ENCODE measurements around the gene LRRFIP2. TPM values are rescaled to one million over a fixed set of nuclear protein-coding genes. Genes with fewer than 3 reads are reported as not detected.

LRRFIP2 gene
- total and polyA plus RNA-seq, 2 donors (not counting 1 experiment from before 2014, with no cell fraction given) = 8.6 to 49.2 TPM

GRCh38 chr3:37197810-37198371 is 23.5 kb upstream of the LRRFIP2 start:
- no peaks in the 10 kb centered on the region for H3K9me3 Mint-ChIP-seq (ENCODE audit: insufficient read depth)
- Histone ChIP-seq H3K36me3 (replicated peaks in 1 of 2; ENCODE audit: control extremely low read depth in 1 of 2, control insufficient read depth in 1 of 2, extremely low read depth in 1 of 2, insufficient read depth in 2 of 2, low read length in 1 of 2) (no peaks in the 10 kb centered on the region), H4K20me1 (ENCODE audit: control insufficient read depth, insufficient read depth, low read length, poor library complexity, severe bottlenecking) (no peaks in the 10 kb centered on the region), H3K4me3 (ENCODE audit: control extremely low read depth in 1 of 5, extremely low read depth in 1 of 5, insufficient read depth in 1 of 5, low read depth in 2 of 5, low read length in 4 of 5) (no peak overlapping the region), H3K27ac (ENCODE audit: low read length in 2 of 2) (no peak overlapping the region), H3K4me2 (replicated peaks; ENCODE audit: low read depth, low read length, poor library complexity, severe bottlenecking) (no peak overlapping the region), H3K4me1 (ENCODE audit: control insufficient read depth in 2 of 2, insufficient read depth in 2 of 2, low read length in 2 of 2) (no peaks in the 10 kb centered on the region), H3K9ac (ENCODE audit: low read length) (no peak overlapping the region), H3K27me3 (replicated peaks in 1 of 4; ENCODE audit: control extremely low read depth in 1 of 4, control insufficient read depth in 3 of 4, insufficient read depth in 4 of 4, low read length in 3 of 4) (no peaks in the 10 kb centered on the region), H2AFZ (ENCODE audit: insufficient read depth, low read depth, low read length, poor library complexity, severe bottlenecking) (no peak overlapping the region), H3K9me3 (ENCODE audit: control extremely low read depth in 1 of 3, control insufficient read depth in 2 of 3, insufficient read depth in 1 of 3, low read length in 2 of 3) (no peaks in the 10 kb centered on the region), H3K79me2 (ENCODE audit: control insufficient read depth, insufficient read depth, low read length) (no peaks in the 10 kb centered on the region)
- ChIA-PET CTCF (no interaction called here), POLR2A (interaction anchor here (0.5 to 0.7 kb wide), 3 partner anchors 11 to 195 kb away, joined by 3 to 6 read pairs (median 4); no protein-coding TSS in a partner anchor)
- H3K4me3 Mint-ChIP-seq = no peak overlapping the region
- DNase-seq (no peak), ATAC-seq (ENCODE audit: low read depth) (no peak)
- TF ChIP-seq, protein P1, sequence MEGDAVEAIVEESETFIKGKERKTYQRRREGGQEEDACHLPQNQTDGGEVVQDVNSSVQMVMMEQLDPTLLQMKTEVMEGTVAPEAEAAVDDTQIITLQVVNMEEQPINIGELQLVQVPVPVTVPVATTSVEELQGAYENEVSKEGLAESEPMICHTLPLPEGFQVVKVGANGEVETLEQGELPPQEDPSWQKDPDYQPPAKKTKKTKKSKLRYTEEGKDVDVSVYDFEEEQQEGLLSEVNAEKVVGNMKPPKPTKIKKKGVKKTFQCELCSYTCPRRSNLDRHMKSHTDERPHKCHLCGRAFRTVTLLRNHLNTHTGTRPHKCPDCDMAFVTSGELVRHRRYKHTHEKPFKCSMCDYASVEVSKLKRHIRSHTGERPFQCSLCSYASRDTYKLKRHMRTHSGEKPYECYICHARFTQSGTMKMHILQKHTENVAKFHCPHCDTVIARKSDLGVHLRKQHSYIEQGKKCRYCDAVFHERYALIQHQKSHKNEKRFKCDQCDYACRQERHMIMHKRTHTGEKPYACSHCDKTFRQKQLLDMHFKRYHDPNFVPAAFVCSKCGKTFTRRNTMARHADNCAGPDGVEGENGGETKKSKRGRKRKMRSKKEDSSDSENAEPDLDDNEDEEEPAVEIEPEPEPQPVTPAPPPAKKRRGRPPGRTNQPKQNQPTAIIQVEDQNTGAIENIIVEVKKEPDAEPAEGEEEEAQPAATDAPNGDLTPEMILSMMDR (IDR thresholded peaks at IDR 0.05) = no peak
- no peak for TF ChIP-seq EZH2 (IDR thresholded peaks at IDR 0.05; ENCODE audit: borderline replicate concordance, insufficient read depth, low read depth, low read length, poor library complexity, severe bottlenecking)
- H3K4me1 Mint-ChIP-seq = no peaks in the 10 kb centered on the region
- no peak overlapping the region for H3K27ac Mint-ChIP-seq
- intact Hi-C loops (cut with micrococcal nuclease) = no loop called here
- H3K27me3 Mint-ChIP-seq = peaks cover 4% of the 10 kb centered on the region
- WGBS (ENCODE audit: insufficient coverage) = 83% methylated on average over 2 of the region's 2 CpGs

GRCh38 chr3:37194533-37194932 is 20.2 kb upstream of the LRRFIP2 start:
- no peaks in the 10 kb centered on the region for H4K20me1 ChIP-seq (ENCODE audit: control insufficient read depth, insufficient read depth, low read length, poor library complexity, severe bottlenecking)
- no peak for TF ChIP-seq EZH2 (IDR thresholded peaks at IDR 0.05; ENCODE audit: borderline replicate concordance, insufficient read depth, low read depth, low read length, poor library complexity, severe bottlenecking)
- TF ChIP-seq, protein P1 (IDR thresholded peaks at IDR 0.05) = no peak
- H3K79me2 ChIP-seq (ENCODE audit: control insufficient read depth, insufficient read depth, low read length) = no peaks in the 10 kb centered on the region
- H3K4me3 ChIP-seq (ENCODE audit: control extremely low read depth in 1 of 5, extremely low read depth in 1 of 5, insufficient read depth in 1 of 5, low read depth in 2 of 5, low read length in 4 of 5) = no peak overlapping the region
- H2AFZ ChIP-seq (ENCODE audit: insufficient read depth, low read depth, low read length, poor library complexity, severe bottlenecking) = no peak overlapping the region
- Mint-ChIP-seq H3K4me1 (no peaks in the 10 kb centered on the region), H3K27me3 (peaks cover 4% of the 10 kb centered on the region), H3K9me3 (ENCODE audit: insufficient read depth) (no peaks in the 10 kb centered on the region), H3K27ac (peak overlapping the region; percentile 32), H3K4me3 (no peak overlapping the region)
- POLR2A ChIA-PET = no interaction called here
- no peaks in the 10 kb centered on the region for H3K36me3 ChIP-seq (replicated peaks in 1 of 2; ENCODE audit: control extremely low read depth in 1 of 2, control insufficient read depth in 1 of 2, extremely low read depth in 1 of 2, insufficient read depth in 2 of 2, low read length in 1 of 2)
- no peak overlapping the region for H3K9ac ChIP-seq (ENCODE audit: low read length)
- CTCF ChIA-PET = no interaction called here
- no peaks in the 10 kb centered on the region for H3K27me3 ChIP-seq (replicated peaks in 1 of 4; ENCODE audit: control extremely low read depth in 1 of 4, control insufficient read depth in 3 of 4, insufficient read depth in 4 of 4, low read length in 3 of 4)
- intact Hi-C loops (cut with micrococcal nuclease) = no loop called here
- ATAC-seq (ENCODE audit: low read depth) (no peak), DNase-seq (no peak)
- H3K27ac ChIP-seq (ENCODE audit: low read length in 2 of 2) = no peak overlapping the region
- 100% methylated on average over 2 of the region's 5 CpGs for WGBS (ENCODE audit: insufficient coverage)
- H3K9me3 ChIP-seq (ENCODE audit: control extremely low read depth in 1 of 3, control insufficient read depth in 2 of 3, insufficient read depth in 1 of 3, low read length in 2 of 3) = no peaks in the 10 kb centered on the region
- H3K4me1 ChIP-seq (ENCODE audit: control insufficient read depth in 2 of 2, insufficient read depth in 2 of 2, low read length in 2 of 2) = no peaks in the 10 kb centered on the region
- H3K4me2 ChIP-seq (replicated peaks; ENCODE audit: low read depth, low read length, poor library complexity, severe bottlenecking) = no peak overlapping the region

Data from B cell (primary cell).